Ovary (tissue), 3 donors: ENCODE measurements around the gene ARHGEF10L.

Source experiments
- POLR2A ChIP-seq: fragments of 450-650 bp; IDR thresholded peaks from one replicate; pipeline ENCODE4 v1.6.1; 2017; ENCODE audit warnings: antibody characterized with exemption, mild to moderate bottlenecking, moderate library complexity
- TF ChIP-seq, protein P1 (sequence below), 3 donors: fragments of 450-650 bp in 2 of 3; fragments of 200-600 bp in 1 of 3; IDR thresholded peaks; one replicate each; pipeline versions ENCODE4 v1.5.1 to v1.8.0; 2016 to 2022; ENCODE audit warnings: antibody characterized with exemption in 3 of 3, mild to moderate bottlenecking in 1 of 3
- donor health status: DM: no; HTN: no; CAD: no.

GRCh38 chr1:17670587-17671313 lies 131.3 kb downstream of the ARHGEF10L start:
- TF ChIP-seq, protein P1, sequence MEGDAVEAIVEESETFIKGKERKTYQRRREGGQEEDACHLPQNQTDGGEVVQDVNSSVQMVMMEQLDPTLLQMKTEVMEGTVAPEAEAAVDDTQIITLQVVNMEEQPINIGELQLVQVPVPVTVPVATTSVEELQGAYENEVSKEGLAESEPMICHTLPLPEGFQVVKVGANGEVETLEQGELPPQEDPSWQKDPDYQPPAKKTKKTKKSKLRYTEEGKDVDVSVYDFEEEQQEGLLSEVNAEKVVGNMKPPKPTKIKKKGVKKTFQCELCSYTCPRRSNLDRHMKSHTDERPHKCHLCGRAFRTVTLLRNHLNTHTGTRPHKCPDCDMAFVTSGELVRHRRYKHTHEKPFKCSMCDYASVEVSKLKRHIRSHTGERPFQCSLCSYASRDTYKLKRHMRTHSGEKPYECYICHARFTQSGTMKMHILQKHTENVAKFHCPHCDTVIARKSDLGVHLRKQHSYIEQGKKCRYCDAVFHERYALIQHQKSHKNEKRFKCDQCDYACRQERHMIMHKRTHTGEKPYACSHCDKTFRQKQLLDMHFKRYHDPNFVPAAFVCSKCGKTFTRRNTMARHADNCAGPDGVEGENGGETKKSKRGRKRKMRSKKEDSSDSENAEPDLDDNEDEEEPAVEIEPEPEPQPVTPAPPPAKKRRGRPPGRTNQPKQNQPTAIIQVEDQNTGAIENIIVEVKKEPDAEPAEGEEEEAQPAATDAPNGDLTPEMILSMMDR (IDR thresholded peaks at IDR 0.05): no peak
- TF ChIP-seq POLR2A: no peak
